GM12878 (cell line): Measurements from ENCODE around the gene TRIP4. TPM values are rescaled to one million over a fixed set of nuclear protein-coding genes. Genes with fewer than 3 reads are reported as not detected.

Experiments
- ATAC-seq: fragments of 200-7000 bp; cut with Tn5 transposase; 3 replicates; pipeline ENCODE4 v1.9.1; 2020; ENCODE audit warnings: mild to moderate bottlenecking, moderate library complexity
- BruUV-seq: library from RNA; stranded (reverse); fragments of 400-500 nt; replicated peaks from 2 replicates; lab custom pipeline; 2021; lab: Mats Ljungman, UMichigan
- CTCF ChIA-PET: fragments of 300-600 bp; sonication (Branson Sonifier 250); formaldehyde crosslinking; extraction: SDS; loops from one replicate; lab custom pipeline; 2021; ENCODE audit warnings: inconsistent platforms; lab: Yijun Ruan, JAX
- POLR2A ChIA-PET: fragments of 350-600 bp; formaldehyde crosslinking; extraction: SDS; loops from one replicate; lab custom pipeline; 2021; ENCODE audit warnings: inconsistent platforms; lab: Charles Lee
- RAD21 ChIA-PET: fragments of 300-600 bp; sonication (Branson Sonifier 250); formaldehyde crosslinking; loops from one replicate; lab custom pipeline; 2023; ENCODE audit warnings: antibody characterized with exemption; ENCODE audit not compliant: unreplicated experiment; lab: Charles Lee
- SMC1A ChIA-PET: fragments of 300-600 bp; sonication (Branson Sonifier 250); formaldehyde crosslinking; loops from one replicate; lab custom pipeline; 2023; ENCODE audit not compliant: unreplicated experiment, uncharacterized antibody; lab: Charles Lee
- DNase-seq: peaks from one replicate; pipeline ENCODE4 v3.0.0-alpha.2; 2011; ENCODE audit warnings: low read depth, low spot score
- FAIRE-seq: peaks from 3 replicates; lab custom pipeline; 2011; peaks lifted over from hg19 to GRCh38; lab: Jason Lieb, UNC
- H2AFZ ChIP-seq: 2 replicates; pipeline ENCODE4 v1.6.0; 2011; ENCODE audit warnings: low read depth, low read length, control low read depth; ENCODE audit not compliant: control insufficient read depth
- H3K27ac ChIP-seq: 2 replicates; pipeline ENCODE4 v1.5.1; 2011; ENCODE audit warnings: control low read depth; ENCODE audit not compliant: control insufficient read depth, insufficient read depth
- H3K27me3 ChIP-seq, 2 experiments: replicated peaks in 1 of 2; 2 replicates each; pipeline versions ENCODE4 v1.6.0 to v1.6.1; 2011; ENCODE audit warnings: low read length in 1 of 2; ENCODE audit not compliant: control insufficient read depth in 2 of 2, insufficient read depth in 2 of 2
- H3K36me3 ChIP-seq, 2 experiments: 2 replicates each; pipeline ENCODE4 v1.5.1; 2011; ENCODE audit warnings: low read length in 1 of 2; ENCODE audit not compliant: control insufficient read depth in 2 of 2, insufficient read depth in 2 of 2
- H3K4me1 ChIP-seq: 2 replicates; pipeline ENCODE4 v1.6.1; 2011; ENCODE audit warnings: mild to moderate bottlenecking, low read length, moderate library complexity, mixed read lengths; ENCODE audit not compliant: control insufficient read depth, insufficient read depth
- H3K4me2 ChIP-seq: 2 replicates; pipeline ENCODE4 v1.6.0; 2011; ENCODE audit warnings: control low read depth; ENCODE audit not compliant: control insufficient read depth, insufficient read depth
- H3K4me3 ChIP-seq: fragments of 200-600 bp; sonication (generic); 2 replicates; pipeline ENCODE4 v1.5.1; 2016
- H3K79me2 ChIP-seq: 2 replicates; pipeline ENCODE4 v1.6.0; 2011; ENCODE audit warnings: low read length; ENCODE audit not compliant: control insufficient read depth, insufficient read depth
- H3K9ac ChIP-seq: 2 replicates; pipeline ENCODE4 v1.8.0; 2011; ENCODE audit warnings: low read length, control low read depth, mixed read lengths; ENCODE audit not compliant: control insufficient read depth, insufficient read depth
- H3K9me3 ChIP-seq: replicated peaks from 3 replicates; pipeline ENCODE4 v1.5.1; 2011; ENCODE audit warnings: mild to moderate bottlenecking, low read length; ENCODE audit not compliant: control insufficient read depth, insufficient read depth
- H4K20me1 ChIP-seq: 2 replicates; pipeline ENCODE4 v1.6.0; 2011; ENCODE audit not compliant: control insufficient read depth, insufficient read depth
- BMI1 ChIP-seq: fragments of 450-650 bp; IDR thresholded peaks from 2 replicates; pipeline ENCODE4 v1.6.1; 2016; ENCODE audit warnings: mild to moderate bottlenecking, moderate library complexity, borderline replicate concordance
- IRF4 ChIP-seq: IDR thresholded peaks from 2 replicates; pipeline ENCODE4 v1.6.1; 2011; ENCODE audit warnings: low read depth, low read length
- MYC ChIP-seq: IDR thresholded peaks from 2 replicates; pipeline ENCODE4 v1.6.1; 2011; ENCODE audit warnings: mild to moderate bottlenecking, low read length, moderate library complexity, inconsistent platforms; ENCODE audit not compliant: insufficient read depth, insufficient replicate concordance, insufficient read length, severe bottlenecking
- NR2F1 ChIP-seq: fragments of 450-650 bp; conservative IDR thresholded peaks from 2 replicates; pipeline ENCODE4 v1.6.1; 2017; ENCODE audit warnings: mild to moderate bottlenecking
- WGBS: methylation state at CpG from one replicate; pipeline ENCODE4 v1.1.6; 2016; ENCODE audit warnings: low lambda C conversion rate; ENCODE audit not compliant: insufficient replicate concordance, insufficient coverage; ENCODE audit errors: missing lambda C conversion rate; 5-methylcytosine and 5-hydroxymethylcytosine counted together
- in situ Hi-C: fragments of 300-500 bp; cut with MboI; formaldehyde crosslinking; loops from 9 replicates; pipeline ENCODE4 v1.14.3; 2018; ENCODE audit warnings: mixed read lengths
- intact Hi-C: fragments of 100-400 bp; cut with micrococcal nuclease; formaldehyde crosslinking; loops from one replicate; pipeline ENCODE4 v1.14.2; 2022; ENCODE audit not compliant: unreplicated experiment
- polyA plus RNA-seq, 11 experiments: library from polyadenylated mRNA; depleted of rRNA in 4 of 11; unstranded in 6 of 11; stranded (reverse) in 5 of 11; fragments of >200 nt; fragmentation: Nextera tagmentation in 4 of 11; fragmentation: Illumina TruSeq in 1 of 11; extraction: Ambion mirVana in 4 of 11; extraction: Trizol in 1 of 11; gene quantifications; 1 replicate in 1 of 11; 2 replicates in 10 of 11; pipeline versions ENCODE4 v1.2.1 to v1.2.3, GENCODE V29; 2011 to 2016; ENCODE audit warnings: inconsistent platforms in 2 of 11, missing spikeins in 2 of 11, low read depth in 1 of 11
- total RNA-seq, 4 experiments: library from RNA; depleted of rRNA in 3 of 4; stranded (reverse); fragments of >200 nt in 3 of 4; fragmentation: Illumina TruSeq in 1 of 4; extraction: Trizol in 1 of 4; gene quantifications; 2 replicates each; pipeline versions ENCODE4 v1.2.1 to v1.2.3, GENCODE V29; 2013 to 2021
- TF ChIP-seq, protein P1 (sequence below): fragments of 450-650 bp; IDR thresholded peaks from 2 replicates; pipeline ENCODE4 v1.6.1; 2016; ENCODE audit warnings: mild to moderate bottlenecking, moderate library complexity, borderline replicate concordance
- TF ChIP-seq, protein P2 (sequence below): IDR thresholded peaks from 2 replicates; pipeline ENCODE4 v1.6.1; 2011; ENCODE audit warnings: mild to moderate bottlenecking, low read depth, low read length, moderate library complexity; ENCODE audit not compliant: insufficient replicate concordance
- TF ChIP-seq, protein P3 (sequence below): IDR thresholded peaks from 2 replicates; pipeline ENCODE4 v1.6.1; 2011; ENCODE audit warnings: borderline replicate concordance, low read depth, mild to moderate bottlenecking, moderate library complexity, low read length; ENCODE audit not compliant: insufficient read depth, poor library complexity, severe bottlenecking
- TF ChIP-seq, protein P4 (sequence below): IDR thresholded peaks from 2 replicates; pipeline ENCODE4 v1.6.1; 2012; ENCODE audit warnings: mild to moderate bottlenecking, low read depth, low read length

TRIP4 gene
- total and polyA plus RNA-seq, 10 of the 15 experiments (the other 5 are each of a cell fraction or from before 2014, with no cell fraction given): 6.4 to 24.5 (median 20.0) TPM

DNA sequence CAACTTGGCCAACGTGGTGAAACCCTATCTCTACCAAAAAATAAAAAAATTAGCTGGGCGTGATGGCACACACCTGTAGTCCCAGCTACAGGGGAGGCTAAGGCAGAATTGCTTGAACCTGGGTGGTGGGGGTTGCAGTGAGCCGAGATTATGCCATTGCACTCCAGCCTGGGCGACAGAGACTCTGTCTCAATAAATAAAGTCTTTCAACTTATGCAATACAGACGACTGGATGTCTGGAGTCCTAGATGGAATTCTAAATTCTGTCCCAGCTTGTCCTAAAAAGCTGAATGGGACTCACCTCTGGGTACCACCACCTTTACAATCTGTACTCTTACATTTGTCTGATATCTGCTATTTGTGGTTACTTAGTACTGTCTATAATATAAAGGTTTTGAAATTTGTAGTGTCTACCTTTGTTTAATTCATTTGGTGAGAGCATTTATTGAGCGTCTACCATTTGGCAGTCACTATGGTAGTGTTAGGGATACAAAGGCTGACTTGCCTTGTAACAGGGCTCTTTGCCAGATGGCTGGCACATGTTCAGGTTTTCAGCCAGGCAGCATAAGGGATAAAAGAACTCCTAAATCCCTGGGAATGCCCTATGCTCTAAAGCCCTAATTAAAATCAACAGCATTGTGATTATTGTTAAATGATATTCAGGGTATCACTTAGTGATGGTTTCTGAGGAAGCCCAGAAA lies 65.5 kb downstream of the TRIP4 start:
- no peak for DNase-seq
- H3K9ac ChIP-seq: no peak overlapping the region
- H3K79me2 ChIP-seq: no peaks in the 10 kb centered on the region
- RAD21 ChIA-PET: no interaction called here
- no peak for ATAC-seq
- H3K4me3 ChIP-seq: no peak overlapping the region
- POLR2A ChIA-PET: interaction anchor here (0.6 to 1.0 kb wide), 2 partner anchors 11 to 176 kb away, joined by 3 read pairs; no protein-coding TSS in a partner anchor
- 87% methylated on average over 6 of the region's 6 CpGs for WGBS
- no peaks in the 10 kb centered on the region for H3K27me3 ChIP-seq
- no peaks in the 10 kb centered on the region for H3K9me3 ChIP-seq
- SMC1A ChIA-PET: interaction anchor here (0.6 to 1.5 kb wide), 2 partner anchors 11 to 1207 kb away, joined by 3 read pairs; no protein-coding TSS in a partner anchor
- no peak overlapping the region for H3K4me2 ChIP-seq
- no peak overlapping the region for H2AFZ ChIP-seq
- CTCF ChIA-PET: no interaction called here
- no peak for FAIRE-seq
- no TSS peak for BruUV-seq
- no peak overlapping the region for H3K27ac ChIP-seq
- no peaks in the 10 kb centered on the region; a peak in 2 of 4 replicates for H3K36me3 ChIP-seq
- peaks cover 33% of the 10 kb centered on the region for H3K4me1 ChIP-seq
- no peaks in the 10 kb centered on the region for H4K20me1 ChIP-seq
- intact Hi-C loops (no loop called here), in situ Hi-C loops (no loop called here)
- TF ChIP-seq, protein P1, sequence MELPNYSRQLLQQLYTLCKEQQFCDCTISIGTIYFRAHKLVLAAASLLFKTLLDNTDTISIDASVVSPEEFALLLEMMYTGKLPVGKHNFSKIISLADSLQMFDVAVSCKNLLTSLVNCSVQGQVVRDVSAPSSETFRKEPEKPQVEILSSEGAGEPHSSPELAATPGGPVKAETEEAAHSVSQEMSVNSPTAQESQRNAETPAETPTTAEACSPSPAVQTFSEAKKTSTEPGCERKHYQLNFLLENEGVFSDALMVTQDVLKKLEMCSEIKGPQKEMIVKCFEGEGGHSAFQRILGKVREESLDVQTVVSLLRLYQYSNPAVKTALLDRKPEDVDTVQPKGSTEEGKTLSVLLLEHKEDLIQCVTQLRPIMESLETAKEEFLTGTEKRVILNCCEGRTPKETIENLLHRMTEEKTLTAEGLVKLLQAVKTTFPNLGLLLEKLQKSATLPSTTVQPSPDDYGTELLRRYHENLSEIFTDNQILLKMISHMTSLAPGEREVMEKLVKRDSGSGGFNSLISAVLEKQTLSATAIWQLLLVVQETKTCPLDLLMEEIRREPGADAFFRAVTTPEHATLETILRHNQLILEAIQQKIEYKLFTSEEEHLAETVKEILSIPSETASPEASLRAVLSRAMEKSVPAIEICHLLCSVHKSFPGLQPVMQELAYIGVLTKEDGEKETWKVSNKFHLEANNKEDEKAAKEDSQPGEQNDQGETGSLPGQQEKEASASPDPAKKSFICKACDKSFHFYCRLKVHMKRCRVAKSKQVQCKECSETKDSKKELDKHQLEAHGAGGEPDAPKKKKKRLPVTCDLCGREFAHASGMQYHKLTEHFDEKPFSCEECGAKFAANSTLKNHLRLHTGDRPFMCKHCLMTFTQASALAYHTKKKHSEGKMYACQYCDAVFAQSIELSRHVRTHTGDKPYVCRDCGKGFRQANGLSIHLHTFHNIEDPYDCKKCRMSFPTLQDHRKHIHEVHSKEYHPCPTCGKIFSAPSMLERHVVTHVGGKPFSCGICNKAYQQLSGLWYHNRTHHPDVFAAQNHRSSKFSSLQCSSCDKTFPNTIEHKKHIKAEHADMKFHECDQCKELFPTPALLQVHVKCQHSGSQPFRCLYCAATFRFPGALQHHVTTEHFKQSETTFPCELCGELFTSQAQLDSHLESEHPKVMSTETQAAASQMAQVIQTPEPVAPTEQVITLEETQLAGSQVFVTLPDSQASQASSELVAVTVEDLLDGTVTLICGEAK: no peak
- TF ChIP-seq, protein P2, sequence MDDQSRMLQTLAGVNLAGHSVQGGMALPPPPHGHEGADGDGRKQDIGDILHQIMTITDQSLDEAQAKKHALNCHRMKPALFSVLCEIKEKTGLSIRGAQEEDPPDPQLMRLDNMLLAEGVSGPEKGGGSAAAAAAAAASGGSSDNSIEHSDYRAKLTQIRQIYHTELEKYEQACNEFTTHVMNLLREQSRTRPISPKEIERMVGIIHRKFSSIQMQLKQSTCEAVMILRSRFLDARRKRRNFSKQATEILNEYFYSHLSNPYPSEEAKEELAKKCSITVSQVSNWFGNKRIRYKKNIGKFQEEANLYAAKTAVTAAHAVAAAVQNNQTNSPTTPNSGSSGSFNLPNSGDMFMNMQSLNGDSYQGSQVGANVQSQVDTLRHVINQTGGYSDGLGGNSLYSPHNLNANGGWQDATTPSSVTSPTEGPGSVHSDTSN: no peak
- no peak for TF ChIP-seq IRF4
- no peak for TF ChIP-seq NR2F1
- no peak for TF ChIP-seq BMI1
- TF ChIP-seq MYC: no peak
- TF ChIP-seq, protein P3, sequence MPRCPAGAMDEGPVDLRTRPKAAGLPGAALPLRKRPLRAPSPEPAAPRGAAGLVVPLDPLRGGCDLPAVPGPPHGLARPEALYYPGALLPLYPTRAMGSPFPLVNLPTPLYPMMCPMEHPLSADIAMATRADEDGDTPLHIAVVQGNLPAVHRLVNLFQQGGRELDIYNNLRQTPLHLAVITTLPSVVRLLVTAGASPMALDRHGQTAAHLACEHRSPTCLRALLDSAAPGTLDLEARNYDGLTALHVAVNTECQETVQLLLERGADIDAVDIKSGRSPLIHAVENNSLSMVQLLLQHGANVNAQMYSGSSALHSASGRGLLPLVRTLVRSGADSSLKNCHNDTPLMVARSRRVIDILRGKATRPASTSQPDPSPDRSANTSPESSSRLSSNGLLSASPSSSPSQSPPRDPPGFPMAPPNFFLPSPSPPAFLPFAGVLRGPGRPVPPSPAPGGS: no peak
- TF ChIP-seq, protein P4, sequence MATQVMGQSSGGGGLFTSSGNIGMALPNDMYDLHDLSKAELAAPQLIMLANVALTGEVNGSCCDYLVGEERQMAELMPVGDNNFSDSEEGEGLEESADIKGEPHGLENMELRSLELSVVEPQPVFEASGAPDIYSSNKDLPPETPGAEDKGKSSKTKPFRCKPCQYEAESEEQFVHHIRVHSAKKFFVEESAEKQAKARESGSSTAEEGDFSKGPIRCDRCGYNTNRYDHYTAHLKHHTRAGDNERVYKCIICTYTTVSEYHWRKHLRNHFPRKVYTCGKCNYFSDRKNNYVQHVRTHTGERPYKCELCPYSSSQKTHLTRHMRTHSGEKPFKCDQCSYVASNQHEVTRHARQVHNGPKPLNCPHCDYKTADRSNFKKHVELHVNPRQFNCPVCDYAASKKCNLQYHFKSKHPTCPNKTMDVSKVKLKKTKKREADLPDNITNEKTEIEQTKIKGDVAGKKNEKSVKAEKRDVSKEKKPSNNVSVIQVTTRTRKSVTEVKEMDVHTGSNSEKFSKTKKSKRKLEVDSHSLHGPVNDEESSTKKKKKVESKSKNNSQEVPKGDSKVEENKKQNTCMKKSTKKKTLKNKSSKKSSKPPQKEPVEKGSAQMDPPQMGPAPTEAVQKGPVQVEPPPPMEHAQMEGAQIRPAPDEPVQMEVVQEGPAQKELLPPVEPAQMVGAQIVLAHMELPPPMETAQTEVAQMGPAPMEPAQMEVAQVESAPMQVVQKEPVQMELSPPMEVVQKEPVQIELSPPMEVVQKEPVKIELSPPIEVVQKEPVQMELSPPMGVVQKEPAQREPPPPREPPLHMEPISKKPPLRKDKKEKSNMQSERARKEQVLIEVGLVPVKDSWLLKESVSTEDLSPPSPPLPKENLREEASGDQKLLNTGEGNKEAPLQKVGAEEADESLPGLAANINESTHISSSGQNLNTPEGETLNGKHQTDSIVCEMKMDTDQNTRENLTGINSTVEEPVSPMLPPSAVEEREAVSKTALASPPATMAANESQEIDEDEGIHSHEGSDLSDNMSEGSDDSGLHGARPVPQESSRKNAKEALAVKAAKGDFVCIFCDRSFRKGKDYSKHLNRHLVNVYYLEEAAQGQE: no peak
